Activated CD8-positive, alpha-beta T cell treated with anti-CD3 and anti-CD28 coated beads for 36 hours (primary cell): ENCODE measurements around the gene SRRM3. TPM values are rescaled to one million over a fixed set of nuclear protein-coding genes. Genes with fewer than 3 reads are reported as not detected.

Experiments used
- ATAC-seq: fragments of 200-7000 bp; cut with Tn5 transposase; one replicate; pipeline ENCODE4 v1.10.0; 2021; ENCODE audit warnings: mild to moderate bottlenecking, moderate library complexity
- CTCF ChIA-PET: fragments of 350-600 bp; sonication (Branson Sonifier 250); formaldehyde crosslinking; loops from one replicate; lab custom pipeline; 2021; ENCODE audit warnings: antibody characterized with exemption; lab: Charles Lee
- POLR2A ChIA-PET: fragments of 350-600 bp; sonication (Branson Sonifier 250); formaldehyde crosslinking; loops from one replicate; lab custom pipeline; 2021; ENCODE audit warnings: antibody characterized with exemption; lab: Charles Lee
- DNase-seq: peaks from one replicate; pipeline ENCODE4 v3.0.0-alpha.2; 2020
- H3K27ac Mint-ChIP-seq: one replicate; pipeline ENCODE4 v1.8.0; 2021; ENCODE audit warnings: mild to moderate bottlenecking, mixed read lengths
- H3K27me3 Mint-ChIP-seq: one replicate; pipeline ENCODE4 v1.8.0; 2021; ENCODE audit warnings: mixed read lengths
- H3K36me3 Mint-ChIP-seq: one replicate; pipeline ENCODE4 v1.8.0; 2021; ENCODE audit warnings: low read depth, mixed read lengths
- H3K4me1 Mint-ChIP-seq: one replicate; pipeline ENCODE4 v1.8.0; 2021; ENCODE audit warnings: low read depth, mixed read lengths
- H3K4me3 Mint-ChIP-seq: one replicate; pipeline ENCODE4 v1.8.0; 2021; ENCODE audit warnings: mild to moderate bottlenecking, moderate library complexity, mixed read lengths
- H3K9me3 Mint-ChIP-seq: one replicate; pipeline ENCODE4 v1.8.0; 2021; ENCODE audit warnings: mixed read lengths
- CTCF ChIP-seq: fragments of 200-600 bp; IDR thresholded peaks from one replicate; pipeline ENCODE4 v1.8.0; 2022; ENCODE audit warnings: antibody characterized with exemption, mild to moderate bottlenecking
- intact Hi-C: fragments of 100-400 bp; cut with micrococcal nuclease; formaldehyde crosslinking; loops from one replicate; pipeline ENCODE4 v1.10.0; 2022
- total RNA-seq, 2 experiments: library from RNA; stranded (reverse); gene quantifications; one replicate each; pipeline ENCODE4 v1.2.3, GENCODE V29; 2021

SRRM3 gene
- total RNA-seq, 2 experiments from 2014 or later: not detected

GRCh38 chr7:76232698-76233097 is 31.0 kb downstream of the SRRM3 start:
- no peak overlapping the region for H3K4me3 Mint-ChIP-seq
- no peak overlapping the region for H3K27ac Mint-ChIP-seq
- TF ChIP-seq CTCF: no peak
- no peak for ATAC-seq
- no peak for DNase-seq
- intact Hi-C loops: no loop called here
- peaks cover 6% of the 10 kb centered on the region for H3K4me1 Mint-ChIP-seq
- H3K27me3 Mint-ChIP-seq: peaks cover 54% of the 10 kb centered on the region
- no peaks in the 10 kb centered on the region for H3K9me3 Mint-ChIP-seq
- CTCF ChIA-PET: no interaction called here
- no peaks in the 10 kb centered on the region for H3K36me3 Mint-ChIP-seq
- POLR2A ChIA-PET: no interaction called here

GRCh38 chr7:76233538-76234281 is 32.0 kb downstream of the SRRM3 start:
- peaks cover 55% of the 10 kb centered on the region for H3K27me3 Mint-ChIP-seq
- H3K36me3 Mint-ChIP-seq: no peaks in the 10 kb centered on the region

GRCh38 chr7:76234282-76234584 is 32.5 kb downstream of the SRRM3 start:
- Mint-ChIP-seq H3K27me3 (peaks cover 54% of the 10 kb centered on the region), H3K9me3 (no peaks in the 10 kb centered on the region), H3K4me3 (peak overlapping the region; percentile 27), H3K27ac (no peak overlapping the region), H3K4me1 (peaks cover 6% of the 10 kb centered on the region), H3K36me3 (no peaks in the 10 kb centered on the region)
- TF ChIP-seq CTCF: no peak
- DNase-seq (no peak), ATAC-seq (no peak)
- intact Hi-C loops: no loop called here
- ChIA-PET POLR2A (interaction anchor here (0.8 kb wide), 1 partner anchor 186 kb away, joined by 3 read pairs; the partner anchor contains the start of genes MDH2 and STYXL1), CTCF (interaction anchor here (1.0 to 2.5 kb wide), 3 partner anchors 56 to 80 kb away, joined by 3 to 14 read pairs (median 4); no protein-coding TSS in a partner anchor)

More at GRCh38 chr7:76233538-76234281, 32.0 kb downstream of the SRRM3 start:
- DNase-seq (no peak), ATAC-seq (no peak)
- no peak overlapping the region for H3K4me3 Mint-ChIP-seq
- intact Hi-C loops: no loop called here
- peaks cover 6% of the 10 kb centered on the region for H3K4me1 Mint-ChIP-seq
- POLR2A ChIA-PET: interaction anchor here (0.8 kb wide), 1 partner anchor 186 kb away, joined by 3 read pairs; the partner anchor contains the start of genes MDH2 and STYXL1
- CTCF ChIA-PET: interaction anchor here (1.0 to 2.5 kb wide), 3 partner anchors 55 to 80 kb away, joined by 3 to 14 read pairs (median 4); no protein-coding TSS in a partner anchor
- H3K27ac Mint-ChIP-seq: no peak overlapping the region
- H3K9me3 Mint-ChIP-seq: no peaks in the 10 kb centered on the region
- no peak for TF ChIP-seq CTCF

- Mint-ChIP-seq H3K36me3 (no peaks in the 10 kb centered on the region), H3K4me1 (peaks cover 6% of the 10 kb centered on the region), H3K9me3 (no peaks in the 10 kb centered on the region), H3K4me3 (peak overlapping the region; percentile 36), H3K27me3 (peaks cover 50% of the 10 kb centered on the region), H3K27ac (no peak overlapping the region)
- intact Hi-C loops: no loop called here
- POLR2A ChIA-PET: interaction anchor here (0.7 to 0.9 kb wide), 2 partner anchors 44 to 57 kb away, joined by 3 read pairs; no protein-coding TSS in a partner anchor
- TF ChIP-seq CTCF: no peak
- DNase-seq (peak; percentile 85), ATAC-seq (peak; percentile 98)
- CTCF ChIA-PET: interaction anchor here (1.0 to 2.5 kb wide), 5 partner anchors 28 to 79 kb away, joined by 3 to 14 read pairs (median 4); no protein-coding TSS in a partner anchor
Observed at GRCh38 chr7:76234931-76235441, 33.3 kb downstream of the SRRM3 start.

GRCh38 chr7:76236224-76236623 is 34.5 kb downstream of the SRRM3 start:
- Mint-ChIP-seq H3K27ac (no peak overlapping the region), H3K27me3 (peaks cover 42% of the 10 kb centered on the region), H3K4me3 (no peak overlapping the region), H3K4me1 (peaks cover 6% of the 10 kb centered on the region), H3K9me3 (no peaks in the 10 kb centered on the region), H3K36me3 (no peaks in the 10 kb centered on the region)
- ATAC-seq: no peak
- TF ChIP-seq CTCF: no peak
- intact Hi-C loops: no loop called here
- ChIA-PET POLR2A (no interaction called here), CTCF (interaction anchor here (2.5 kb wide), 1 partner anchor 58 kb away, joined by 14 read pairs; no protein-coding TSS in a partner anchor)
- no peak for DNase-seq
